BJ (cell line): ENCODE results near the gene TAF1B. TPM values are rescaled to one million over a fixed set of nuclear protein-coding genes. Genes with fewer than 3 reads are reported as not detected.

Source experiments
- CTCF ChIA-PET: fragments of 350-600 bp; formaldehyde crosslinking; extraction: SDS; loops from one replicate; lab custom pipeline; 2021; ENCODE audit warnings: antibody characterized with exemption, inconsistent platforms; lab: Yijun Ruan, JAX
- POLR2A ChIA-PET: fragments of 300-600 bp; sonication (Branson Sonifier 250); formaldehyde crosslinking; extraction: SDS; loops from one replicate; lab custom pipeline; 2021; ENCODE audit warnings: antibody characterized with exemption; lab: Charles Lee
- DNase-seq: peaks from one replicate; pipeline ENCODE4 v3.0.0-alpha.2; 2011; ENCODE audit warnings: low read depth
- H3K27me3 ChIP-seq: 2 replicates; pipeline ENCODE4 v1.6.0; 2011; ENCODE audit warnings: low read length; ENCODE audit not compliant: control insufficient read depth, insufficient read depth
- H3K36me3 ChIP-seq: 2 replicates; pipeline ENCODE4 v1.5.1; 2011; ENCODE audit warnings: low read length; ENCODE audit not compliant: control insufficient read depth, insufficient read depth
- H3K4me3 ChIP-seq: 2 replicates; pipeline ENCODE4 v1.5.1; 2011; ENCODE audit warnings: low read depth, mild to moderate bottlenecking, control low read depth, low read length
- polyA plus RNA-seq: library from polyadenylated mRNA; depleted of rRNA; stranded (reverse); fragments of >200 nt; gene quantifications from 2 replicates; pipeline ENCODE4 v1.2.3, GENCODE V29; 2011
- TF ChIP-seq, protein P1 (sequence below): IDR thresholded peaks from 2 replicates; pipeline ENCODE4 v1.5.1; 2011; ENCODE audit warnings: low read depth, mild to moderate bottlenecking, control low read depth, inconsistent platforms, low read length, moderate library complexity; ENCODE audit not compliant: insufficient read depth

TAF1B gene
- polyA plus RNA-seq, 1 experiment = 7.6 TPM

DNA sequence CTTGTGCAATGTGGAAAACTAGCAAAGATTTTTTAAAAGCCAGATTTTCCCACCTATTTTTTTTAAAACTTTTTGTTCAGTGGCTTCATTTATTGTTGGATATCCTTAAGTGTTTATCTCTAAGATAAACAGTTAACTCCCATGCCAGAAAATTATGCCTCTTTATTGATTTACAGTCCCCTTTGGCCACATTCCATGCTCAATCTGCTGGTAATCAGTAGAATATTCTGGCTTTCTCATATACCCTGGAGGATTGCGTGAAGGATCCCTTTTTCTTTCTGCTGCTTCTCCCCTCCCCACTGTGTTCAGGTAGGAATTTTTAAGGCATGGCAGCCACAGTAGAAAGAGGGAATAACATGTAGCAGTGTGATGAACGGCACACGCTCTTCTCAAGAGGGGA lies 110.9 kb downstream of the TAF1B start:
- TF ChIP-seq, protein P1, sequence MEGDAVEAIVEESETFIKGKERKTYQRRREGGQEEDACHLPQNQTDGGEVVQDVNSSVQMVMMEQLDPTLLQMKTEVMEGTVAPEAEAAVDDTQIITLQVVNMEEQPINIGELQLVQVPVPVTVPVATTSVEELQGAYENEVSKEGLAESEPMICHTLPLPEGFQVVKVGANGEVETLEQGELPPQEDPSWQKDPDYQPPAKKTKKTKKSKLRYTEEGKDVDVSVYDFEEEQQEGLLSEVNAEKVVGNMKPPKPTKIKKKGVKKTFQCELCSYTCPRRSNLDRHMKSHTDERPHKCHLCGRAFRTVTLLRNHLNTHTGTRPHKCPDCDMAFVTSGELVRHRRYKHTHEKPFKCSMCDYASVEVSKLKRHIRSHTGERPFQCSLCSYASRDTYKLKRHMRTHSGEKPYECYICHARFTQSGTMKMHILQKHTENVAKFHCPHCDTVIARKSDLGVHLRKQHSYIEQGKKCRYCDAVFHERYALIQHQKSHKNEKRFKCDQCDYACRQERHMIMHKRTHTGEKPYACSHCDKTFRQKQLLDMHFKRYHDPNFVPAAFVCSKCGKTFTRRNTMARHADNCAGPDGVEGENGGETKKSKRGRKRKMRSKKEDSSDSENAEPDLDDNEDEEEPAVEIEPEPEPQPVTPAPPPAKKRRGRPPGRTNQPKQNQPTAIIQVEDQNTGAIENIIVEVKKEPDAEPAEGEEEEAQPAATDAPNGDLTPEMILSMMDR = no peak
- ChIA-PET CTCF (no interaction called here), POLR2A (no interaction called here)
- H3K4me3 ChIP-seq = no peak overlapping the region
- DNase-seq = no peak
- H3K36me3 ChIP-seq = no peaks in the 10 kb centered on the region
- H3K27me3 ChIP-seq = no peaks in the 10 kb centered on the region

DNA sequence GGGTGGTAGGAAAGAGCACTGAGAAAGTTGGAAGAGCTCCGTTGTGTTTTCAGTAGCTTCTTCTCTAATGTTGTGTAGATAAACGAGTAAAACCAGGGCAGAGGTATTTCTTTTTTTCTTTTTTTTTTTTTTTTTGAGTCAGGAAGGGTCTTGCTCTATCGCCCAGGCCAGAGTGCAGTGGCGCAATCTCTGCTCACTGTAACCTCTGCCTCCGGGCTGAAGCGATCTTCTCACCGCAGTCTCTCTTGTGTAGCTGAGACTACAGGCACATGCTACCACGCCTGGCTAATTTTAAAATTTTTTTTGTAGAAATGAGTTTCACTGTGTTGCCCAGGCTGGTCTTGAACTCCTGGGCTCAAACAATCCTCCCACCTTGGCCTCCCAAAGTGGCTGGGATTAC lies 114.8 kb downstream of the TAF1B start:
- ChIA-PET POLR2A (no interaction called here), CTCF (no interaction called here)
- TF ChIP-seq, protein P1 = no peak
- DNase-seq = no peak
- no peaks in the 10 kb centered on the region for H3K36me3 ChIP-seq
- no peak overlapping the region for H3K4me3 ChIP-seq
- H3K27me3 ChIP-seq = no peaks in the 10 kb centered on the region

DNA sequence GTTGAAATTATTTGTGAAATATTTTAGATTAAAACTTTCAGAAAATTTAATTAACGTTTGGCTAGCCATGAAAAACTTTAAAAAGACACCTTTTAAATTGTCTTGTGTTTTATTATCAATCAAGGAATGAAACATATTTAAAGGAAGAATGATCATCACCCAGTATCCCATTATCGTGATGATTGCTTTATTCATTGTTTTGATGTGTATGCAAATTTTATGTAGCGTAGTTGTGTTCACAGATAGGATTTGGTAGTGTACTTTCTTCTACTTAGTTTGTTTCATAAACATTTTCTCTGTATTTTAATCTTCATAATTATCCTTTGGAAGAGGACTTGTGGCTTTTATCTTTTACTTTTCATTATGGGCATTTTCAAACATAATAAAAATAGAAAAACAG lies 116.0 kb downstream of the TAF1B start:
- POLR2A ChIA-PET = no interaction called here
- Histone ChIP-seq H3K4me3 (no peak overlapping the region), H3K36me3 (no peaks in the 10 kb centered on the region), H3K27me3 (no peaks in the 10 kb centered on the region)
- DNase-seq = no peak
- CTCF ChIA-PET = no interaction called here
- TF ChIP-seq, protein P1 = no peak

DNA sequence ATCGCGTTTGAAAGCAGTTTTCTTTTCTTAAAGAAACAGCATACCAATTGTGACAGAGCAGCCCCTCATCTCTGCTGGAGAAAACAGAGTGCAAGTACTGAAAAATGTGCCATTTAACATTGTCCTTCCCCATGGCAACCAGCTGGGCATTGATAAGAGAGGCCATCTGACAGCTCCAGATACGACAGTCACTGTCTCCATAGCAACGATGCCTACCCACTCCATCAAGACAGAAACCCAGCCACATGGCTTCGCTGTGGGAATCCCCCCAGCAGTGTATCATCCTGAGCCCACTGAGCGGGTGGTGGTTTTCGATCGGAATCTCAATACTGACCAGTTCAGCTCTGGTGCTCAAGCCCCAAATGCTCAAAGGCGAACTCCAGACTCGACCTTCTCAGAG lies 117.7 kb downstream of the TAF1B start:
- ChIA-PET CTCF (interaction anchor here (0.7 to 2.2 kb wide), 4 partner anchors 9 to 190 kb away, joined by 3 to 7 read pairs (median 4); no protein-coding TSS in a partner anchor), POLR2A (no interaction called here)
- no peaks in the 10 kb centered on the region for H3K36me3 ChIP-seq

DNA sequence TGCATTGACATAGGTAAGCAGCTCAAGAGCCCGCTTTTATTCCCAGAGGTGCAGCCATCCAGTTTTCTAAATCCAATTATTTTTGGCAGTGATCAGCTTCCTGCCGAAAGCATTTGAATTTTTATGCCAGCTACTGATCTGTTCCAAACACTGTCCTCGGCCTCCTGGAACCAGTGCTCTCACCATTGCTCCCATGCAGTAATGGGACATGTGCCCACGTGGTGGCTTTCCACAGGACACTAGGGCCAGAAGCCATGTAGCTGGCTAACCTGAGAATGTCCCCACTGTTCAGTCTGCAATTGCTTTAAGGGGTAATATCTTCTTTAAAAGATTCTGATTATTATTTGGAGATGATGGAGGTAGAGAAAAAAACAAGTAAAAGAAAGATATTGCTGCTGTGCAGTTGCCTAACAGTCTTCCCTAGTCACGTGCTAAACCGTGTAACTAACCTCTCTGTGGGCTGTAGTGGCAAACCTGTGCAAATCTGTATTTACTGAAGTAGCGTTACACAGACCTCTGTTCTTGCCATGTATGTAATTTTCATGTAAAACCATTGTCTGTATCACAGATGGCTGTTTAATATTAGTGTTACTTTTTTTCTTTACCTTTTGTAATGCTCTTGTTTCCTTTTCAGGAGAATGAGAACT lies 121.2 kb downstream of the TAF1B start:
- CTCF ChIA-PET = interaction anchor here (0.6 to 1.0 kb wide), 2 partner anchors 12 to 108 kb away, joined by 3 read pairs; no protein-coding TSS in a partner anchor
- TF ChIP-seq, protein P1 = no peak
- Histone ChIP-seq H3K27me3 (no peaks in the 10 kb centered on the region), H3K4me3 (no peak overlapping the region), H3K36me3 (no peaks in the 10 kb centered on the region)
- POLR2A ChIA-PET = no interaction called here
- DNase-seq = no peak

More for the DNA sequence above, 117.7 kb downstream of the TAF1B start:
- no peak for DNase-seq
- no peaks in the 10 kb centered on the region for H3K27me3 ChIP-seq
- no peak overlapping the region for H3K4me3 ChIP-seq
- TF ChIP-seq, protein P1 = no peak
